ENCODE measurements around the gene TAGLN.

TAGLN gene

GRCh38 chr11:117248341-117248740 lies 49.2 kb downstream of the TAGLN start:
- no peak overlapping the region for H3K9ac ChIP-seq (ENCODE audit: low read depth, low read length)
- H3K9me3 ChIP-seq (ENCODE audit: insufficient read depth, low read length, severe bottlenecking): no peaks in the 10 kb centered on the region
- no peaks in the 10 kb centered on the region for H3K27me3 ChIP-seq (ENCODE audit: insufficient read depth, low read length, poor library complexity)
- DNase-seq (no peak), ATAC-seq (ENCODE audit: insufficient read depth, low read depth) (no peak)
- H4K20me1 ChIP-seq (ENCODE audit: insufficient read depth, low read length): no peaks in the 10 kb centered on the region
- no peak overlapping the region for H3K4me2 ChIP-seq (ENCODE audit: insufficient read depth, low read length)
- no peaks in the 10 kb centered on the region for H3K4me1 ChIP-seq (ENCODE audit: insufficient read depth, low read length)
- no peak overlapping the region for H3K4me3 ChIP-seq (ENCODE audit: low read depth in 1 of 2, low read length in 2 of 2)
- no peak for TF ChIP-seq CTCF (IDR thresholded peaks at IDR 0.05; ENCODE audit: borderline replicate concordance, extremely low read depth, low read length, poor library complexity, severe bottlenecking)
- H3K36me3 ChIP-seq (ENCODE audit: insufficient read depth, low read length): peaks cover 61% of the 10 kb centered on the region
- H3K79me2 ChIP-seq (ENCODE audit: insufficient read depth, low read length): no peaks in the 10 kb centered on the region
- H3K27ac ChIP-seq (ENCODE audit: low read length): no peak overlapping the region
- H2AFZ ChIP-seq (ENCODE audit: low read depth, low read length): no peak overlapping the region

GRCh38 chr11:117249571-117249970 lies 50.4 kb downstream of the TAGLN start:
- H3K9ac ChIP-seq (ENCODE audit: low read depth, low read length): no peak overlapping the region
- H3K36me3 ChIP-seq (ENCODE audit: insufficient read depth, low read length): peaks cover 60% of the 10 kb centered on the region
- H3K9me3 ChIP-seq (ENCODE audit: insufficient read depth, low read length, severe bottlenecking): no peaks in the 10 kb centered on the region
- ATAC-seq (ENCODE audit: insufficient read depth, low read depth) (no peak), DNase-seq (no peak)
- no peaks in the 10 kb centered on the region for H4K20me1 ChIP-seq (ENCODE audit: insufficient read depth, low read length)
- H3K4me2 ChIP-seq (ENCODE audit: insufficient read depth, low read length): no peak overlapping the region
- no peaks in the 10 kb centered on the region for H3K79me2 ChIP-seq (ENCODE audit: insufficient read depth, low read length)
- H2AFZ ChIP-seq (ENCODE audit: low read depth, low read length): no peak overlapping the region
- no peaks in the 10 kb centered on the region for H3K27me3 ChIP-seq (ENCODE audit: insufficient read depth, low read length, poor library complexity)
- no peak overlapping the region for H3K4me3 ChIP-seq (ENCODE audit: low read depth in 1 of 2, low read length in 2 of 2)
- no peak overlapping the region for H3K27ac ChIP-seq (ENCODE audit: low read length)
- TF ChIP-seq EZH2 (IDR thresholded peaks at IDR 0.05; ENCODE audit: borderline replicate concordance, low read depth, low read length, severe bottlenecking): no peak
- no peak for TF ChIP-seq CTCF (IDR thresholded peaks at IDR 0.05; ENCODE audit: borderline replicate concordance, extremely low read depth, low read length, poor library complexity, severe bottlenecking)
- H3K4me1 ChIP-seq (ENCODE audit: insufficient read depth, low read length): no peaks in the 10 kb centered on the region

- no peaks in the 10 kb centered on the region for H3K4me1 ChIP-seq (ENCODE audit: insufficient read depth, low read length)
- no peaks in the 10 kb centered on the region for H3K9me3 ChIP-seq (ENCODE audit: insufficient read depth, low read length, severe bottlenecking)
- no peak for ATAC-seq (ENCODE audit: insufficient read depth, low read depth)
- H3K27me3 ChIP-seq (ENCODE audit: insufficient read depth, low read length, poor library complexity): no peaks in the 10 kb centered on the region
- DNase-seq: no peak
- no peak overlapping the region for H3K4me3 ChIP-seq (ENCODE audit: low read depth in 1 of 2, low read length in 2 of 2)
- no peaks in the 10 kb centered on the region for H3K79me2 ChIP-seq (ENCODE audit: insufficient read depth, low read length)
- no peak for TF ChIP-seq CTCF (IDR thresholded peaks at IDR 0.05; ENCODE audit: borderline replicate concordance, extremely low read depth, low read length, poor library complexity, severe bottlenecking)
- TF ChIP-seq EZH2 (IDR thresholded peaks at IDR 0.05; ENCODE audit: borderline replicate concordance, low read depth, low read length, severe bottlenecking): no peak
- no peak overlapping the region for H3K27ac ChIP-seq (ENCODE audit: low read length)
- H3K9ac ChIP-seq (ENCODE audit: low read depth, low read length): no peak overlapping the region
- no peak overlapping the region for H3K4me2 ChIP-seq (ENCODE audit: insufficient read depth, low read length)
- H3K36me3 ChIP-seq (ENCODE audit: insufficient read depth, low read length): peaks cover 45% of the 10 kb centered on the region
- H2AFZ ChIP-seq (ENCODE audit: low read depth, low read length): no peak overlapping the region
- H4K20me1 ChIP-seq (ENCODE audit: insufficient read depth, low read length): no peaks in the 10 kb centered on the region
Observed at GRCh38 chr11:117251506-117251905, 52.3 kb downstream of the TAGLN start.

- H3K9ac ChIP-seq (ENCODE audit: low read depth, low read length): no peak overlapping the region
Observed at GRCh38 chr11:117255966-117256365, 56.8 kb downstream of the TAGLN start.

More at GRCh38 chr11:117255966-117256365, 56.8 kb downstream of the TAGLN start:
- no peaks in the 10 kb centered on the region for H3K4me1 ChIP-seq (ENCODE audit: insufficient read depth, low read length)
- no peak for TF ChIP-seq EZH2 (IDR thresholded peaks at IDR 0.05; ENCODE audit: borderline replicate concordance, low read depth, low read length, severe bottlenecking)
- TF ChIP-seq CTCF (IDR thresholded peaks at IDR 0.05; ENCODE audit: borderline replicate concordance, extremely low read depth, low read length, poor library complexity, severe bottlenecking): no peak
- H3K27ac ChIP-seq (ENCODE audit: low read length): no peak overlapping the region
- H4K20me1 ChIP-seq (ENCODE audit: insufficient read depth, low read length): no peaks in the 10 kb centered on the region
- no peaks in the 10 kb centered on the region for H3K27me3 ChIP-seq (ENCODE audit: insufficient read depth, low read length, poor library complexity)
- H3K79me2 ChIP-seq (ENCODE audit: insufficient read depth, low read length): no peaks in the 10 kb centered on the region
- H3K9me3 ChIP-seq (ENCODE audit: insufficient read depth, low read length, severe bottlenecking): no peaks in the 10 kb centered on the region
- H3K4me3 ChIP-seq (ENCODE audit: low read depth in 1 of 2, low read length in 2 of 2): no peak overlapping the region
- no peak overlapping the region for H2AFZ ChIP-seq (ENCODE audit: low read depth, low read length)
- ATAC-seq (ENCODE audit: insufficient read depth, low read depth) (no peak), DNase-seq (no peak)
- H3K36me3 ChIP-seq (ENCODE audit: insufficient read depth, low read length): peaks cover 21% of the 10 kb centered on the region
- no peak overlapping the region for H3K4me2 ChIP-seq (ENCODE audit: insufficient read depth, low read length)
